NCI-H1694 treated with DMSO at 0.1 percent for 48 hours (cell line): Measurements from ENCODE around the gene CXXC5.

Experiments
- DNase-seq: peaks from one replicate; lab custom pipeline; 2025; lab: John Stamatoyannopoulos, UW

The CXXC5 gene

DNA sequence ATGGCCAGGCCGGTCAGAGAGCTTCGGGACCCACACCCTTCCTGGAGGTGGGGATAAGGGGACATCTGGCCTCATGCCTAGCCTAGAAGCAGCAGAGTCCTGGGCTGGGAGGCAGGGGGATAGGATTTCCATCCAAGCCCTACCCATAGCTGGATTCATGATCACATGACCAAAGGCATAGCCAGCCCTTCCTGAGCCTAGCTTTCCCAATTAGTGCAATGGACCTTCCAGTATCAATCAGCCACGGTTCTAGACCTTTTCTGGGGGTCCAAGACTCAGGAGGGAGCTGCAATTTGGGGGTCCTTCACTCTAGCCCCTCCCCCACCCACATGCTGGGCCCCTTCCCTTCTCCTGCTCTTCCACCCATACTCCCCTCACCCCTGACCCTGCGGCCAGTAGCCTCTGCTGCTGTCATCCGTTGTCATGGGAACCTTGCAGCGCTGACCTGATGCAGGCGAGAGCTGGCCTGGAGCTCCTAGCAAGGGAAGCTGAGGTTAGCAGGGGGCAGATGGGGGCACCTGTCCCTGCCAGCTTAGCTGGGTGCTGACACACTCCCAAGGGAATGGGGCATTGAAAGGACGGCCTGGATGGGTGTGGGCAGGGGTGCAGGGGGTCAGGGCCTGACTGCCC lies 44.6 kb downstream of the CXXC5 start:
- DNase-seq, result no peak

DNA sequence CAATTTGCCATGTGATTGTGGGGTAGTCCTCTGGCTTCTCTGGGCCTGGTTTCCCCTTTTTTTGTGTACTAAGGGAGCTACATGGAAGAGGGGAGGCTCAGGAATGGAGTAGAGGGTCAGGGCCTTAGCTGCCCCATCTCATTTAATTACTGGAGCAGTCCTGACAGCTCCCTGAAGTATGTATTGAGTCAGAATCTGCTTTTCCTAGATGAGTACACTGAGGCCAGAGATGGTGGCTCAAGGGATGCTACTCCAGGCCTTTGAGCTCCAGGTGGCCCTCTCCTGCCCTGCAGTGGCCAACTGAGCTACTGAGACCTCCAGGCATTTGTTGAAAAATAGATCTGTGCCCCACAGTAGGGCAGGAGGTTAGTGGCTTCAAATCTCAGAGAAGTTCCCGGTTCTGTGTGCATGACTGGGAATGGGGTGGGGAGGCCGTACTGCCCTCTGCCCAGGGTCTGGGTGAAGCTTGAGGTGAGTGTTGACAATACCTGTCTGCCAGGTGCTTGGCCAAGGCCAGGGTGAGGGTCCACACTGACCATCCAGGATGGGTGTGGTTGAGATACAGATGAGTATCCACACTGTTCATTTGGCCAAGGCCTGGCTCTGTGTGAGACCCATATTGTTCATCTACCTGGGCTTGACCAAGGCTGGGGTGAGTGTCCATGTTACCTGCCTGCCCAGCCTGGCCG lies 45.7 kb downstream of the CXXC5 start:
- no peak for DNase-seq

DNA sequence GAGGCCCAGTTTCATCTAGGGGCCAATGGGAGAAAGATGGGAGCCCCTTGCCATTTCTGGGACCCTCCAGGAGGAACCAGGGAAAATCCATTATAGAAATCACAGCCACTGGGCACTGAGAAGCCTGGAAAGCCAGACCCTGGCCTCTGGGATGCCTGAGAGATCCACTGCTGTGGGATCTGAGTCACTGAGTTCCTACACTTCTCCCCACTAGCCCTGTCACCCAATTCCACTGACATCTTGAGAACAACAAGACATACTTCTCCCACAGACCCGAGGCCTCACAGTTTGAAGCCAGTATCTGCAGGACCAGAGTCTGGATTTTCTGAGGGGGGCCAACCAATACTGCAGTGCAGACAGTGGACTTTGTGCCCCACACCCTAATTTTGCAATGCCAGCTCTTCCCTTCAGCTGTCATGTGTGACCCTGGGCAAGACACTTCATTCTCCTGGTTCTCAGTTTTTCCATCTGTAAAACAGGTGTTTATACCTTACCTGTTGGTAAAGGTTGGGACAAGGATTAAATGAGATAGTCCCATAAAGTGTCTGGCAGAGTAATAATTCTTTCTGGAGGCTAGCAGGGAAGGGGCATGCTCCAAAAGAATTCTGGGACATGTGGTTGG lies 46.5 kb downstream of the CXXC5 start:
- no peak for DNase-seq

DNA sequence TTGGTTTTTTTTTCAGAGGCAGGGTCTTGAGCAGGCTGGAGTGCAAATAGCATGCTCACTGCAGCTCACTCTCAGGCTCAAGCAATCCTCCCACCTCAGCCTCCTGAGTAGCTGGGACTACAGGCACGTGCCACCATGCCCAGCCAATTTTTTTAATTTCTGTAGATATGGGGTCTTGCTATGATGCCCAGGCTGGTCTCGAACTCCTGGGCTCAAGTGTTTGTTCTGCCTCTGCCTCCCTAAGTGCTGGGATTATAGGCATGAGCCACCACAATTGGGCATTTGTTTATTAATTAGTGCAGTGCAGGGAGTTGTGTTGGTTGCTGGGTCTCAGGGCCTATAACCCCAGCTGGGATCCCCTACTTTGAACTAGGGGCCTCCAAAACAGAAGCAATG lies 47.0 kb downstream of the CXXC5 start:
- DNase-seq, result no peak

DNA sequence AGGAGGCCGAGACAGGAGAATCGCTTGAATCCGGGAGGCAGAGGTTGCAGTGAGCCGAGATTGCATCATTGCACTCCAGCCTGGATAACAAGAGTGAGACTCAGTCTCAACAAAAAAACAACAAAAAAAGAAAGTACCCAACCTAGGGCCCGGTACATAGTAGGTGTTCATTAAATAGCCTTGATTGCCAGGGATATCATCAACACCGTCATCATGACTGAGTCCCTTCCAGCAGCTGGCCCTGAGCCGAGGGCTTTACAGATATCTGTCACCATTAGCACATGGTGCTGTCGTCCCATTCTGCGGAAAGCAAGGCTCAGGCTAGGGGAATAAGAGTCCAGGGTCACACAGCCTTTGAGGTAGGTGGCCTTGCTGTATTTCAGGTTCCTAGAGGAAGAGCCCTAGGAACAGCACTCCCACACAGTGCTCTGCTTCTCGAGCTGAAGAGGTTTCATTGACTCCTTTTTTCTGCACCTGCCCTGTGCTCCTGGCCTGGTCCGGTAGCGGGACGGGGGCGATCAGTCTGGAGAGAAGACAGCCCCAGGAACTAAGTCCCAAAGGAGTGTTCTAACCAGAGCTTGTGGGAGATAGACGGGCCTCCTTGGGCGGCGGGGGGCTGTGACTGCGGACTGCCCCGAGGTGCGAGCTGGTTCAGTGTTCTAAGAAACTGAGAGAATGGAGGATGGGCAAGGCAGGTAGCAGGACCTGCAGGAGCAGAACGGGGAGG lies 48.2 kb downstream of the CXXC5 start:
- no peak for DNase-seq

DNA sequence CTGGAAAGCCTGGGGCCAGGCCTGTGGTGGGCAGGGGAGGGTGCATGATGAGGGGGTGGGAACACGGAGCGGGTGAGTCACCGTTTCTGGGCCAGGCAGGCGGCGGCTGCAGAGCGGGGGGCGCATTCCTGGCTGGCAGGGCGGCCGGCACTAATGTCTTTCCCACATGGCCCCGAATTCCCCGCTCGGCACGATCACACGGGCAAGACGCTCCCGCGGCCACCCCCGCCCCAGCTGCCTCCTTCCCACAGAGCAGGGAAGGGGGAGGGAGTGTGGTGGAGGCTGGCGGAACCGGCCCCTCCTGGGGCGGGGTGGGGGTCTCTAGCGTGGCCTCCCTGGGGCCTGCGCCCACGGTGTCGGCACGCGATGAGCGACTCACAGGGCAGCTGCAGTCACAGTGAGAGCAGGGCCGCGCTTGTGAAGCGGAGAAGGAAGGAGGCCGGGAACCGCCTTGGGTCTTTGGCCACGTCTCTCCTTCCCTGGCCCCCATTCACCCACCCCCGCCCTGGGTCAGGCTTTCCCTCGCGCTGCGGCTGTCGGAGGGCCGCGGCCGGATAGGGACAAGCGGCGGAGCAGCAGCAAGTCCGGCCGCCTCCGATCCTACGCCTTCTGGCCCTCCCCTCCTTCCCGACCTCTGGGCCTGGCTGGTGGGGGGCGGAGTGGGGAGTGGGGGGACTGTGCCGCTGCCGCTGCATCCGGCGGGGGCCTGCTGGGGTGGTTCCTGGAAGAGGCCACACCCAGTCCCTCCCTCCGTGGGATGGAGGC lies 48.9 kb downstream of the CXXC5 start:
- no peak for DNase-seq

DNA sequence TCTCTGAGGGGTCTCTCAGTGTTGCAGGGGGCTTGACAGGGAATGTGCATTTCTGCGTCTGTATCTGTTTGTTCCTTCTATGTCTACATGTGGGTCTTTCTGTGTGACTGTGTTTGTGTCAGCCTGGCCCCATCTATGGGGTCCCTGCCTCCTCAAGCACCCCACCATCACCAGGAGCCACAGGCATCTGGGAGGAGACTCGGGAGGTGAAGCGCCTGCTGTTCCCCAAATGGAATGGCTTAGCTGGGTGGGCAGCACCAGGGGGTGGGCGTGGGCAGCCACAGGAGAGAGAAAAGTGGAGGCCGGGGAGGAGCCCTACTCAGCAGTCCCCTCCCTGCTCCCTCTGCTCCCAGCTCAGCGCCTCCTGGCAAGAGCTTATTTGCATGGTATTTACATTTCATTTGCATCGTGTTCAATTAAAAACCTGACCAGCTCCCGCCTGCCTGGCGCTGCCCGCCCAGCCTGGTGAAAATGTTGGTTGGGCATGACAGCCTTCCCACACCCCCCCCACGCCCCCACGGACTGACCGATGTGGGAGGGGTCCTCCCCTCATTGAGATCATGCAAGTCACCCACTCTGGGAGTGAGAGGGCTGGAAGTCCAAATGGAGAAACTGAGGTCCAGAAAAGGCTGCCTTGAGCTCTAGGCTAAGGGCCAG lies 50.5 kb downstream of the CXXC5 start:
- peak; percentile 43 for DNase-seq

DNA sequence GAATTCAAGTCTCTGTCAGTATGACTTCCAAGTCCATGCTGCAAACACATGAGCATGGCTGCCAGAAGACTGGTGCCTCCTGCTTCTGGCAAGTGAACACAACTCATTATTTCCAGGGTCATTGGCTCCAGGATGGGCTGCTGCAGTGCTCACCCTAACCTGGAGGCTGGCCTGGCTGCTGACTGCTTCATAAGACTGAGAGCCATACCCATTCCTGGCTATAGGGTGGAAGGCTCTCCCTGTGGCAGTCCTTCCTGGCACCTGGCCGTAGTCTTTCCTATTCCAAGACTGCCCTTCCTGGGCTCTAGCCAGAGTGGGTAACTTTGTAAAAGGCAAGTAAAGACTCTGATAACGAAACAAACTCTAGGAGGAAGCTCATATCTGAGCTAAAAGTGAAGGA lies 51.2 kb downstream of the CXXC5 start:
- DNase-seq, result no peak

DNA sequence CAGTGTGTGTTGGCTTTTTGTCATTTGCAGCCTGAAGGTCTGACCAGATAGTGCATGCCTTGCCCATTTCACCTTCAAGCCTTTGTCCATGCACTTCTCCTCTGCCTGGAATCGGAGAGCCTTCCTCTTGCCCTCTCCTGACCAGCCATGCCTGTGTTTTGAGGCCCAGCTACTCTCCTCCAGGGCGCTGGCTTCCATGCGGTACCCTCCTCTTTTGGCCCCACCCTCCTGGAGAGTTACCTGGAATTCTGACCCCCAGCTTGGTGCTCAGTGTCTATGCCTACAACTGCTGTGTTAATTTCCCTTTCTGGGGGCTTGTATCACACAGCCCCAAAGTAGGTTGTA lies 52.5 kb downstream of the CXXC5 start:
- no peak for DNase-seq

DNA sequence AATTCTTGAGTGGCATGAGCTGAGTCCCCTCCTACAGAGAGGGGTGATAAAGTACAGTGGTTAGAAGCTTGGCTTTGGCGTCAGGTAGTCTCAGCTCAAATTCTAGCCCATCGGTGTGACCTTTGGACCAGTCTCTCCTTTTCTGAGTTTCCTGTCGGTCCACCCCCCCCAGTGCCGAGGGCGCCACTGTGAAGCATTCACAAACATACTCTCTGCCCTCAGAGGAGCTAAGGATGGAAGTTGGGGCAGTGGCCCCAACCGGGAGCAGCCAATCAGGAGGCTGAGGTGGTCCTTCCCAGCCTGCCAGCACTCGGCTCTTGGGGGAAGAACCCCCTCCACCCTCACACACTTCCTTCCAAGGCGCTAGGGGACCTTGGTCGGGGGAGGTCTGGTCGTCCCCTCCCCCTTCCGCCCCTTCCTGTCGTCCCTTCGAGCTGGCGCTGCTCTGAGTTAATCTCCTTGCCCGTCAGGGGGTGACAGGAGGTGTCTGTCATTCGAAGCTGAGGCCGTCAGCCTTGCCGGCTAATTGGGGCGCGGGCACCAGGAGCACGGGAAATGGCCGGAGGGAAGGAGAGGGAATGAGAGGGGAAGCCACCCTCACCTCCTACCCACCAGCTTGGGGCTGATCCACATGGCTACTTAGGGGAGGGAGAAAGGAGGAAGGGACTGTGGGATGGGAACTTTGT lies 53.0 kb downstream of the CXXC5 start:
- DNase-seq, result no peak

DNA sequence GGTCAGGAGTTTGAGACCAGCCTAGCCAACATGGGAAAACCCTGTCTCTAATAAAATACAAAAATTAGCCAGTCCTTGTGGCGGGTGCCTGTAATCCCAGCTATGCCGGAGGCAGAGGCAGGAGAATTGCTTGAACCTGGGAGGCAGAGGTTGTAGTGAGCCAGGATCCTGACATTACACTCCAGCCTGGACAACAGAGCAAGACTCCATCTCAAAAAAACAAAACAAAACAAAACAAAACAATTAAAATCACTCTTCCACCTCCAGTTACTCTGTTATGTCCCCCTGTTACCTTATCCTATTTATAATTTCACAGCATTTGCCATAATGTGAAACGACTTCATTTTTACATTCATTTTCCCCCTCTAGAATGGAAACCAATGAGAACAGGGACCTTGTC lies 54.4 kb downstream of the CXXC5 start:
- DNase-seq, result no peak

DNA sequence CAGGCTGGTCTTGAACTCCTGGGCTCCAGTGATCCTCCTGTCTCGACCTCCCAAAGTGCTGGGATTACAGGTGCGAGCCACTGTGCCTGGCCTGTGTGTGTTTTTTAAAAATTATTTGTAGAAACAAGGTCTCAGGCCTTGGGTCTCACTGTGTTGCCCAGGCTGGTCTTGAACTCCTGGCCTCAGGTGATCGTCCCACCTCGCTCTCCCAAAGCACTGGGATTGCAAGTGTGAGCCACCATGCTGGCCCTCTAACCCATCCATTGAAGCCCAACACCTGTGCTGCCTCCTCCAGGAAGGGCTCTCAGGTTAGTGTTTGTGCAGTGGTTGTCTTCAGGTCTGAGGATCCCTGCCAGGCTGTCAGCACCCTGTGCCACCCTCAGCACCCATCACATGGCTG lies 56.6 kb downstream of the CXXC5 start:
- DNase-seq, result no peak

DNA sequence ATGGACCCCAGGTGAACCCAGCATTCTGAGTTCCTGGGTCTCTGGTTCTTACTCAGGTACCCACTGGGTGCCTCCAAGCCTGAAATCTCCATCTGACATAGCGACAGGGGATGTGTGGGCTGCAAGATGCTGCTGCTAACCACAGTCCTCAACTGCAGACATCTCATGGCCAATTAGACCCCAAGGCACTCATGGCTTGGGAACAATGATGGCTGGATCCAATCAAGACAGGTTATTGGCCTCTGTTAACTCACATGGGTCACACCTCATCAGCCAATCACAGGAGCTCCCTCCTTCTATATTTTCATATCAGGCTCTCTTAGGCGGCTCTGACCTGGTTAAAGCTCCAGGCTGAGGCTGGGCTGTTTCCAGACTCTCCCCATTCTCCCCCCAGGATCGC lies 57.0 kb downstream of the CXXC5 start:
- DNase-seq, result no peak

DNA sequence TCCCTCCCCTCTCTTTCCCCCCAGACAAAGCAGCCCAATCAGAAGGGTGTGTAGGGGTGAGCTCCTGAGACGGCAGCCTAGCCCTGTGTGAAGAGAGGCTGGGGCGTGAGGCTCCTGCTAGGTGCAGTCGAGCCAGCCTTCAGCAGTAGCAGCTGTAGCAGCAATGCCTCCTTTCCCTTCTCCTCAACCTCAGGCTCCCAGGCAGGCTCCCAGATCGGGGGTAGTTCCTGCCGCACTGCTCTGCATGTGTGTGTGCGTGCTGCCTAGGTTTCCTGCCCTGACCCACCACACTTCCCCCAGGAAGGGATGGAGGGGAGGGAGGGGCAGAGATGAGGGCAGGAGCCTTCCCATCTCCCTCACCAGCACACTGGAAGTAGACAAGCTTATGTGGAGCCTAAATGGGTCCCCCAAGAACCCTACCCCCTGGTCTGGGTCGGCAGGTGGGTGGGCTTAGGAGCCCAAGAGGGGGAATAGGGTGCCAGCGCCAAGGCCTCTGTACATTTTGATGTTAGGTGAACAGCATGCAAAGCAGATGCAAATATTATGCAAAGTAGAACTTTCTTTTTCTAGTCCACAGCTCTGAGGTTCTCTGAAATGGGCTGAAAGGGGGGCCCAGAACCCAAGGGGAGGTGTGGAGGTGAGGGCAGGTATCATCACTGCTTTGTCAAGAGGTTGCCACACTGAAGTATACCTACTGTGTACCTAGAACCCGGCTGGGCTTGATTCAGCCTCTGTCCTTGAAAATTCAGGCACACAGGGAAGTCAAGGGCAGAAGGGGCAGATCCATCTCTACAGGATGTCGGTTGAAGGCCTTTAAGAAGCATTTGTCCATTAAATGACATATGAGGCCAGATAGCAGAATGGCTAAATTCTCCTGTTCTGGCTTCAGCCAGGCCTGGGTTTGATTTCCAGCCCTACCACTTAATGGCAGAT lies 57.8 kb downstream of the CXXC5 start:
- DNase-seq, result no peak

DNA sequence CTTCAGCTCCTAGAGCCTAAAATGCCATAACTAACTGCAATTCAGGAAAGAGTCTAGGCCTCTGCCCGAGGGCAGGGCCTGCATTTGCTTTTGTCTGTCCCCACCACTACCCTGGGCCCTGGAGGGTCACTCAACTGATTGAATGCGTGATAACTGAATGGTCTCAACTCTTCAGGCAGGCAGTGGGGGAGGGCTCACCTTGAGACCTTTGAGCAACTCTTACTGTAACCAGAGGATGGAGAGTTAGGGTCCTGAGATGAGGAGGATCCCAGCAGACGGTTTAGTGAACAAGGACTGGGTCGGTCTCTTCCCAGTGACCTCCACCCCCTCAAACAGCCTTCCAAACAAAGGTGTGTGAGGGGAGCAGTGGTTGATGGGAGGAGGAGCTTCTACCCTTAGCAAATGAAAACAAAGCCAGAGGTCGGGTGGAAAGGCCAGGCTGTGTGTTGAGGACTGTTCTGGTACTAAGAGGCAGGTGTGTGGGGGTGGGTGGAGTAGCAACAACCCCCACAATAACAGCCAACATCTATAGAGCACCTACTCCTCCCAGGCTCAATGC lies 59.4 kb downstream of the CXXC5 start:
- DNase-seq, result no peak

DNA sequence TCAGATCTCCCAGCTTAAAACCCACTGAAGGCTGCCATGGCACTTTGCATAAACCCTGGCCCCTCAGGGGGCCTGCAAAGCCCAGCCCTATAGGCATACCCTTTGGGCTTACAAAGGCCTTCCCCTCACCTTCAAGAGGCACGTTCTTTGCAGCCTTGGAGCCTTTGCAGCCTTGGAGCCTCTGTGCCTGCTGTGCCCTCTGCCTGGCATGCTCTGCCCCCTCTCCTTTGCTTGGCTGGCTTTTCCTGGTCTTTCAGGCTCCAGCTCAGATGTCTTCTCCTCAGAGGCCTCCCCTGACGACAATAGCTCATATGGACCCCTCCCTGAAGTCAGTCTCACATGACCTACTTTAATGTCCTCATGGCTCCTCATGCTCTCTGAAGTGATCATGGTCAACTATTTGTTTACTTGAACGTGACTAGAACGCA lies 60.3 kb downstream of the CXXC5 start:
- DNase-seq, result no peak

DNA sequence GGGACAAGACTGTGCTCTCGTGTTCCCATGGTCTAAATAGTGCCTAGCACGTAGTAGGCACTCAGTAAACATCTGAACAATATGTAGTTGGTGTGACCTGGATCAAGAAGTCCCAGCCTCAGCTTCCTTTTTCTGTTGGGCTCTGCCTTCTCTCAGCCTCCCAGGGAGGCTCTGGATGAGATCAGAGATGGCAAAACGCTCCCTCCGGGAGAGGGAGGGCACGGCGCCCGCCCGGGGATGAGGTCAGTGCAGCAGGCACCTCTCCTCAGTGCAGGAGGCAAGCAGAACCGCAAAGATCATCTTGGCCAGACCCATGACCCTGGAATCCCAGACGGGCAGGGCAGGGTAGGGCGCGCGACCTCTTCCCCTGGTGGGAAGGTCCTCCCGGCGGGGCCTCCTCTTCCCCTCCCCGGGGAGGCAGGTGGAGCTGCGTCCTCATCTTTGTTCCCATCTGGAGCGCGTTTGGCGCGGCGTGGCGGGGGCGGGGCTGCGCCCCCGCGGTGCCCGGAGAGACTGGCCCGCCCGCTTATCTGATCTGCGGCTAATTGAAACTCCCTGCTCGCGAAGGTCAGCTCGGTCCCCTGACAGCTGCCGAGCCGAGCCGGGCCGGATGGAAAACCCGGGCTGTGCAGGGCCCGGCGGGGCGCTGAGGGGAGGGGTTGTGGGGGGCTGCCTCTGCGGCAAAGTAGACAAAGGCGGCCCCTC lies 60.9 kb downstream of the CXXC5 start:
- peak; percentile 39 for DNase-seq

DNA sequence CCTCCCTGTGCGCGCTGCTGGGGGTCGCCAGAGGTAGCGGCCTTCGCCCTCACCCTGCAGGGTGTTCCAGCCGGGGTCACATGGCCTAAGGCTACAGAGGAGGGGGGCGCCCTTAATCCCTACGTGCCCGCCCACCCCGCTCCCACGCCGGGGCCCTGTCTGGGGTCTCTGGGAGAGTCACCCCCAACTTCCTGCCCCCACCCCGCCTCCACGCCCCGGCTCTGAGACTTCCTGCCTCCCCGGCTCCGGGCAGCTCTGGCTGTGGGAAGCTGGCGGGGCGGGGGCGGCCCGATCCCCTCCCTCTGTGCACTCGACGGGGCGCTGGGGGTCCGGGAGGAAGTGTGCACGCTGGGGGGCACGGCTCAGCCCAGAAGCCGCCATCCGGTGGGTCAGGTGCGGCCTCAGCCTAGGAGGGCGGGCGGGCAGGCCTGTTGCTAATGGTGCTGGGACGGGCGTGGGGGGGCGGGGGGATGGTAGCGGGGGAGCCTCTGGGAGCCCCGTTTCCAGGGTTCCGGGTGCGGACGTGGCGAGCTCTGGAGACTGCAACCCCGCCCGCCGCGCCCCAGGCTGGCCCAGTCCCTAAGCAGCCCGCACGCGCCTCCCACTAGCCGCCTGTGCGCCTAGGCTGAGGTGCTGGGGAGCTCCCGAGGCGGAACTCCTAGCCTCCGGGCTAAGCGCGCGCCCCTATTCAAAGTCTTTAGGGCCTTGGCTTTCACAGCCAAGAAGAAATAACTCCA lies 61.6 kb downstream of the CXXC5 start:
- DNase-seq, result no peak
